ENCODE results near the gene MRPS12.
"Not testable (repeated sequence)": the region's sequence is repeated elsewhere in the genome, so short reads cannot be mapped to it uniquely, and the experiment has no call there.

MRPS12 gene

GRCh38 chr19:38912600-38913514 lies 17.9 kb upstream of the MRPS12 start:
- no peak for DNase-seq

GRCh38 chr19:38913958-38914357 lies 16.8 kb upstream of the MRPS12 start:
- DNase-seq: no peak

GRCh38 chr19:38915329-38916321 lies 15.1 kb upstream of the MRPS12 start:
- DNase-seq: no peak

- no peak for DNase-seq
Measured at GRCh38 chr19:38917516-38917915, 13.2 kb upstream of the MRPS12 start.

- DNase-seq: peak; percentile 95
Measured at GRCh38 chr19:38917921-38918491, 12.7 kb upstream of the MRPS12 start.

GRCh38 chr19:38918526-38918925 lies 12.2 kb upstream of the MRPS12 start:
- no peak for DNase-seq

GRCh38 chr19:38919837-38920601 lies 10.7 kb upstream of the MRPS12 start:
- DNase-seq: no peak

GRCh38 chr19:38920602-38921419 lies 9.9 kb upstream of the MRPS12 start:
- no peak for DNase-seq

- DNase-seq: no peak
Measured at GRCh38 chr19:38921420-38922274, 9.1 kb upstream of the MRPS12 start.

- DNase-seq: no peak
Measured at GRCh38 chr19:38922482-38922881, 8.3 kb upstream of the MRPS12 start.

- DNase-seq: no peak
Measured at GRCh38 chr19:38924388-38924787, 6.4 kb upstream of the MRPS12 start.

GRCh38 chr19:38928391-38929001 lies 2.2 kb upstream of the MRPS12 start:
- no peak for DNase-seq

- peak; percentile 99 for DNase-seq
Measured at GRCh38 chr19:38929929-38930775, 592 bp upstream of the MRPS12 start, which contains the start of gene SARS2. Gene SARS2, minus strand, starts transcription at chr19:38930763. Its CDS starts 27 bp downstream, at chr19:38930736.

- no peak for DNase-seq
Measured at GRCh38 chr19:38931521-38931793, 713 bp downstream of the MRPS12 start.

GRCh38 chr19:38932425-38933179 lies 1.9 kb downstream of the MRPS12 start:
- no peak for DNase-seq

- DNase-seq: no peak
Measured at GRCh38 chr19:38933544-38933943, 2.8 kb downstream of the MRPS12 start.

GRCh38 chr19:38939957-38940356 lies 9.2 kb downstream of the MRPS12 start:
- no peak for DNase-seq

- not testable (repeated sequence) for DNase-seq
Measured at GRCh38 chr19:38941466-38941865, 10.7 kb downstream of the MRPS12 start.

All from 8988T (cell line).